RKO (cell line): Measurements from ENCODE around the gene ZSCAN29.
"Not testable (repeated sequence)": the region's sequence is repeated elsewhere in the genome, so short reads cannot be mapped to it uniquely, and the experiment has no call there.

ENCODE experiments used
- DNase-seq: peaks from one replicate; pipeline ENCODE4 v3.0.0-alpha.2; 2016; ENCODE audit warnings: low spot score

The ZSCAN29 gene

GRCh38 chr15:43370975-43371974, at the start of gene ZSCAN29, which contains the start of gene TUBGCP4:
Gene ZSCAN29, minus strand, starts transcription at chr15:43371043. Its CDS starts 1,130 bp downstream, at chr15:43369913.
Gene TUBGCP4, plus strand, starts transcription at chr15:43371101. Its CDS starts 254 bp downstream, at chr15:43371355.
- peak; percentile 89 for DNase-seq

GRCh38 chr15:43420435-43420834, 49.6 kb upstream of the ZSCAN29 start:
- DNase-seq, result no peak

GRCh38 chr15:43414196-43414595, 43.4 kb upstream of the ZSCAN29 start:
- no peak for DNase-seq

- no peak for DNase-seq
Observed at GRCh38 chr15:43412096-43412495, 41.3 kb upstream of the ZSCAN29 start.

DNA sequence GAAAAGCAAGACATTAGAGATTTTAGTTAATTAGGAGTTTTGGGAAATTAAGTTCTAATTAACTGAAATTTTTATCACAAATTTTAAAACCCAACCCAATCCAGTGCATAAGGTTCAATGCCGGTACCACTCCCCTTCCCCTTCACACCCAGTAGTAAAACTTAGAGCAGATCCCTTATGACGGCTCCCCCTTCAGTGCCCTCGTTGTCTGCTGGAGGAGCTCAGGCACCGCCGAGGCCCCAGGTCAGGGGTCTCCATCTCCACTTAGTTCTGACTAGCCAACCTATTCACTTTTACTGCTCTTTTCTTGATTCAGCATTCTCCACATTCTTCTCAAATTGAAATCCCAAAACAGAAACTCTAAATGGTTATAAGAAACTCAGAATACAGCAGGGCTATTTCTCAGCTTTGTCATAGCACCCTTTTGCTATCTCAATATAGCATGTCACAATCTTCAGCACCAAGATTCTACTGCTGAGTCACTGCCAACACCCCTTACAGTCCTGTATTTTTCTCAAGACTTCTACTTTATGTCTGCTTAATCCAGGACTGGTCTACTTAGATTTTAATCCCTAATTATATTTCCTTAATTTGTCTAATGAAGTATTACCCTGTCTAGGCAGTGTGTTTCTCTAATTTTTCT, 39.9 kb upstream of the ZSCAN29 start:
- DNase-seq, result no peak

- DNase-seq, result no peak
Observed at GRCh38 chr15:43408789-43409188, 37.9 kb upstream of the ZSCAN29 start.

DNA sequence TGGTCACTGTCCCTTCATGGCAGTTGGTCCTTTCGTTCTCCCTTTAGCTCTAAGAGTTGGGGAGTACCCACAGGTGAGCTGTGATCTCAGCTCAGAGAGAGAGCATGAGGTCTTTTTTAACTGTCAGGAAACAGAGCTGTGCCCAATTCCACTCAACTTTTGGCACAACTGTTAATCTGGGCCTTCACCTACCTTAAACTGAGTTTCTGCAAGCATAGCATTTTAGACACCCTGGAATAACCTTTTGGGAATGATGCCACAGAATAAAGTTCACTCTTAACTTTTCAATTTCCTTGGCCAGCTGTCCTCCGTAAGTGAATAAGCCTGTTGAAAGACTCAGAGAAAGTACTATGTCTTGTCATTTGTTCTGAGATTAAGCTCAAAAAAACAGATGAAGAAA, 36.0 kb upstream of the ZSCAN29 start:
- DNase-seq, result no peak

GRCh38 chr15:43406189-43406588, 35.3 kb upstream of the ZSCAN29 start:
- DNase-seq, result no peak

DNA sequence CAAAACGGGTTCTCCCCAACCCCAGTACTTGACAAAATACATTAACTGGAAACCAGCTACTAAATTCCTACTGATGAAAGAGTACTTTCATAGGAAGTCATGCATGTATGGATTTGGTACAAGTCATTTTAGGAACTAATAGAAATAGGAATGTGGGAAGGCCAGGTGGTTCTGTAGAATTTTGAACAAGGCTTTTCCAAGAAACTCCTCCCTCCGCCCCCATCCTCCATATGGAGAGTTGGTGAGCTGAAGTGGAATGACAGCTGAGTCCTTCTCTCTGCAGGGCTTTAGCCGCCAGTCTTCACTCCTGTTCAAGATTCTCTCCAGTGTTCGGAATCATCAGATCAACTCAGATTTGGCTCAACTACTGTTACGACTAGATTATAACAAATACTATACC, 33.3 kb upstream of the ZSCAN29 start:
- DNase-seq, result no peak

GRCh38 chr15:43403616-43404015, 32.8 kb upstream of the ZSCAN29 start:
- DNase-seq, result no peak

DNA sequence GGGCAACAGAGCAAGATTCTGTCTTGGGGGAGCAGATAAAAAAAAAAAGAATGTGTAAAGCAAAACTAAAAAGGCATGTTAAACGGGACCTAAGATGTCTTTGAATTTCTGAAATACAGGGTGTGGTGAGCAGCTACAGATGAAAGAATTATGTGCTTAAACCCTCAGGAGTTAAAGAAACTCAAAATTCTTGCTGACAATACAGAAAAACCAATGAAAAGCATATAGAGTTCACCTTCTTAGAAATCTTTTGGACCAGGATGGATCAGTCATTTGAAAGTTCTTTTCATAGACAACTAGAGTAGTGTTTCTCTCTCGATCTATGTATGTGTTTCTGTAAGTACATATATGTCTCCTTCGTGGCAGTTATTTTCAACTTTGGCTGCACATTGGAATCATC, 31.4 kb upstream of the ZSCAN29 start:
- no peak for DNase-seq

DNA sequence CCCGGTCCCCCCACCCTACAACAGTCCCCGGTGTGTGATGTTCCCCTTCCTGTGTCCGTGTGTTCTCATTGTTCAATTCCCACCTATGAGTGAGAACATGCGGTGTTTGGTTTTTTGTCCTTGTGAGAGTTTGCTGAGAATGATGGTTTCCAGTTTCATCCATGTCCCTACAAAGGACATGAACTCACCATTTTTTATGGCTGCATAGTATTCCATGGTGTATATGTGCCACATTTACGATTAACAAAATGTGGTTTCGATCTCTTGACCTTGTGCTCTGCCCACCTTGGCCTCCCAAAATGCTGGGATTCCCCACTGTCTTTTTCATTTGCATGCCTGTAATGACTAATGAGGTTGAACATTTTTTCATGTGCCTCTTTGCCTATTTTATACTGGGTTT, 22.7 kb upstream of the ZSCAN29 start:
- not testable (repeated sequence) for DNase-seq

GRCh38 chr15:43390723-43391122, 19.9 kb upstream of the ZSCAN29 start:
- DNase-seq, result no peak

- DNase-seq, result no peak
Observed at GRCh38 chr15:43383070-43383469, 12.2 kb upstream of the ZSCAN29 start.

GRCh38 chr15:43382310-43382709, 11.5 kb upstream of the ZSCAN29 start:
- no peak for DNase-seq

- DNase-seq, result no peak
Observed at GRCh38 chr15:43378601-43379000, 7.8 kb upstream of the ZSCAN29 start.

- DNase-seq, result peak; percentile 48
Observed at GRCh38 chr15:43376017-43376705, 5.3 kb upstream of the ZSCAN29 start.

DNA sequence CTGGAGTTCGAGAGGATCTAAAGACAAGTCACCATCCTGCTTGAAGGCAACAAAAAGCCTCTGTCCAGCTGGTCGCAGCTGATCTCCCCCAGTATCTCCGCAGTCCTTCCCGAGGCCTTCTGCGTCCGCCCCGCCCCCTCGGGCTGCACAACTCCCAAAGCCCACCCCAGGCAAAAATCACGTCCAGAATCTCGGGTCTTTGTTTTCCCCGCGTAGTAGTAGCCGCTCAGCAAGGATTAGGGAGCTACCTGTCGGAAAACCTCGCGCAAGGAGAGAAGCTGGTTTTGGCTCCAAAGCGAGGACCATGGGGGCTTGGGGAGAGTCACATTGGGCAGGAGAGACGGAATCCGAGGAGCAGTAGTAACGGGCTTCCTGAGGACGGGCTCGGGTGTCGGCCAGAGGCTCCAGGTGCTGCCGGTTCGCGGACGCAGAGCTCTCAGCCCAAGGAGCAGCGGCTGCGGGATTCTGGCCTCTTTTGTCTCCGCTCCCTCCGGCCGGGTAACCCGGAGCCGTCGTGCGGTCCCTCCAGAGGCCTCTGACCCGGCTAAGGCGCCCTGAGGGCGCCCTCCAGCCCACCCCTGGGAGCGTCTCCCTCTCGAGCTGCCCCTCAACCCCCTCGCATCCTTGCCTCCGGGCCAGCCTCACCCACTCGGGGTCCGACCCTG, 401 bp downstream of the ZSCAN29 start:
- DNase-seq, result peak; percentile 54

- no peak for DNase-seq
Observed at GRCh38 chr15:43361313-43361903, 9.4 kb downstream of the ZSCAN29 start.

DNA sequence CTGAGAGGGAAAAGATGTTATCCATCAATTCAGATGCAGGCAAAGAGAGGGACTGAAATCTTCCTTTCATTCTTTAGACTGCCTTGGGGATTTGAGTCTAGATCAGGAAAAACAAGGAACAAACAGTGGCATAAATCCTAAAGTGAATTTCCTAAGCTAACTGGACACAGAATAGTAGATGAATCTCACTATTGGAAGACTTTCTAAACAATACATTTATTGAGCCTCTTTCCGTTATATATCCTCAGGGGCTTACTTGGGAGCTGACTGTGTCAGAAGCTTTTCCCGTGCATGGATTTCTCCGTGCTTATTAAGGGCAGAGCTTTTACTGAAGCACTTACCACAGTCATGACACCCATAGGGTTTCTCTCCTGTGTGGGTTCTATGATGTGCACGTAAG, 10.0 kb downstream of the ZSCAN29 start:
- no peak for DNase-seq

DNA sequence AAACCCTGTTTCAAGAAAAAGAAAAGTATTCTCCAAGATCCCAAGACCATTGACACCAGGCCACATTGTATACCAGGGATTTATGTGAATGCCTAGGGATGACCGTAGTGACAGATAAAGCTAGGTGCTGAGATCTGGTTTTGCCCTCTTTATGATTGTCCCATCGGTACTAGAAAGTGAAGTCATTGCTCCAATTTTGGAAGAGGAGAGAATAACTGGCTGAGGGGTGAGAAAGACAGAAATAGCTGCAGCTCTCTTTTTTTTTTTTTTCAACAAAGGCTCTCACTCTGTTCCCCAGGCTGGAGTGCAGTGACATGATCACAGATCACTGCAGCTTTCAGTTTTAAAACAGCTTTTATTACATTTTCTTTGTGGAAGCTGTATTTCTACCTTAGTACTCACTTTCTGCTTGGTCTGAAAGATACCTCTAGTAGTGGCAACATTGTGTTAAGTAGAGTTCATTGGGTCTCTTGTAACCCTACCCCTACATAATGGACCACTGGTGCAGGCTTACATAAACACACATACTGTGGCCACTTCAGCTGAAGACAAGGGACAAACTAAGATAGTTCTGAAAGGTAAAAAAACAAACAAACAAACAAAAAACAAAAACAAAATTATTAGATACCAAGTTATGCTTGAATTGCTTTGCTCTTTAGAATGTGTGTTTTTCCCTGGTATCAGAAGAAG, 18.0 kb downstream of the ZSCAN29 start:
- no peak for DNase-seq
